Chondrocyte (in vitro differentiated cells): Measurements from ENCODE around the gene SPG11. TPM values are rescaled to one million over a fixed set of nuclear protein-coding genes. Genes with fewer than 3 reads are reported as not detected.
"Not testable (repeated sequence)": the region's sequence is repeated elsewhere in the genome, so short reads cannot be mapped to it uniquely, and the experiment has no call there.

Source experiments
- DNase-seq: peaks from one replicate; pipeline ENCODE4 v3.0.0; 2021; ENCODE audit warnings: mixed read lengths, low spot score
- H3K27ac Mint-ChIP-seq: one replicate; pipeline ENCODE4 v1.8.0; 2021; ENCODE audit warnings: mild to moderate bottlenecking, moderate library complexity, mixed read lengths; ENCODE audit not compliant: unreplicated experiment
- H3K27me3 Mint-ChIP-seq: 2 replicates; pipeline ENCODE4 v1.8.0; 2021; ENCODE audit warnings: low read depth, mixed read lengths
- H3K36me3 Mint-ChIP-seq: 2 replicates; pipeline ENCODE4 v1.8.0; 2021; ENCODE audit warnings: low read depth, mixed read lengths
- H3K4me1 Mint-ChIP-seq: 2 replicates; pipeline ENCODE4 v1.8.0; 2021; ENCODE audit warnings: low read depth, mild to moderate bottlenecking, mixed read lengths
- H3K4me3 Mint-ChIP-seq: one replicate; pipeline ENCODE4 v1.8.0; 2021; ENCODE audit warnings: mild to moderate bottlenecking, moderate library complexity, mixed read lengths; ENCODE audit not compliant: unreplicated experiment
- H3K9me3 Mint-ChIP-seq: 2 replicates; pipeline ENCODE4 v1.8.0; 2021; ENCODE audit warnings: low read depth, mixed read lengths
- CTCF ChIP-seq: fragments of 200-600 bp; sonication (generic); IDR thresholded peaks from 2 replicates; pipeline ENCODE4 v1.5.0; 2021; ENCODE audit warnings: antibody characterized with exemption, mild to moderate bottlenecking, moderate library complexity
- total RNA-seq: library from RNA; stranded (reverse); gene quantifications from 3 replicates; pipeline ENCODE4 v1.2.1, GENCODE V29; 2021

Gene SPG11
- total RNA-seq, 1 donor from 2014 or later, result 45.4 TPM

GRCh38 chr15:44710236-44711095 lies 47.0 kb upstream of the SPG11 start:
- Mint-ChIP-seq H3K9me3 (no peaks in the 10 kb centered on the region), H3K27ac (peak overlapping the region; percentile 99), H3K36me3 (peaks cover 5% of the 10 kb centered on the region), H3K27me3 (no peaks in the 10 kb centered on the region), H3K4me3 (peak overlapping the region; percentile 99), H3K4me1 (peaks cover 28% of the 10 kb centered on the region)
- peak; percentile 75 for TF ChIP-seq CTCF
- no peak for DNase-seq

GRCh38 chr15:44706946-44707636 lies 43.6 kb upstream of the SPG11 start:
- peaks cover 10% of the 10 kb centered on the region for H3K4me1 Mint-ChIP-seq
- no peak for TF ChIP-seq CTCF
- no peak overlapping the region for H3K4me3 Mint-ChIP-seq
- peaks cover 19% of the 10 kb centered on the region for H3K9me3 Mint-ChIP-seq
- H3K27me3 Mint-ChIP-seq, result no peaks in the 10 kb centered on the region
- no peak overlapping the region for H3K27ac Mint-ChIP-seq
- H3K36me3 Mint-ChIP-seq, result peaks cover 7% of the 10 kb centered on the region
- DNase-seq, result no peak

- Mint-ChIP-seq H3K4me1 (peaks cover 8% of the 10 kb centered on the region), H3K27ac (no peak overlapping the region), H3K4me3 (no peak overlapping the region), H3K9me3 (peaks cover 24% of the 10 kb centered on the region), H3K27me3 (peaks cover 4% of the 10 kb centered on the region), H3K36me3 (peaks cover 8% of the 10 kb centered on the region)
- TF ChIP-seq CTCF, result no peak
- no peak for DNase-seq
These were observed 42.9 kb upstream of the SPG11 start for GRCh38 chr15:44706401-44706800.

GRCh38 chr15:44705986-44706385 lies 42.5 kb upstream of the SPG11 start:
- TF ChIP-seq CTCF, result no peak

GRCh38 chr15:44700676-44701075 lies 37.2 kb upstream of the SPG11 start:
- H3K4me1 Mint-ChIP-seq, H3K4me3 Mint-ChIP-seq, DNase-seq, H3K27ac Mint-ChIP-seq: not testable (repeated sequence)
- Mint-ChIP-seq H3K9me3 (peaks cover 44% of the 10 kb centered on the region), H3K36me3 (peaks cover 15% of the 10 kb centered on the region), H3K27me3 (peaks cover 35% of the 10 kb centered on the region)

More at GRCh38 chr15:44705986-44706385, 42.5 kb upstream of the SPG11 start:
- Mint-ChIP-seq H3K9me3 (peaks cover 24% of the 10 kb centered on the region), H3K36me3 (peaks cover 8% of the 10 kb centered on the region), H3K4me3 (no peak overlapping the region), H3K27me3 (peaks cover 4% of the 10 kb centered on the region), H3K4me1 (peaks cover 7% of the 10 kb centered on the region), H3K27ac (no peak overlapping the region)
- no peak for DNase-seq
